ENCODE data around the gene CNOT1. TPM values are rescaled to one million over a fixed set of nuclear protein-coding genes. Genes with fewer than 3 reads are reported as not detected.

The CNOT1 gene
- total and polyA plus RNA-seq, 10 of the 15 experiments (the other 5 are each of a cell fraction or from before 2014, with no cell fraction given), result 101 to 246 (median 175) TPM

- no peak overlapping the region for H3K27ac ChIP-seq (ENCODE audit: control insufficient read depth, insufficient read depth)
- SMC1A ChIA-PET (ENCODE audit: uncharacterized antibody, unreplicated experiment), result interaction anchor here (0.8 to 1.2 kb wide), 3 partner anchors 9 to 25 kb away, joined by 3 to 4 read pairs (median 3); no protein-coding TSS in a partner anchor
- TF ChIP-seq PAX8 (IDR thresholded peaks at IDR 0.05) (no peak), ETV6 (conservative IDR thresholded peaks at IDR 0.05 in 1 of 2, IDR thresholded peaks at IDR 0.05 in 1 of 2; ENCODE audit: borderline replicate concordance in 1 of 2, low read depth in 1 of 2) (no peak), TARDBP (IDR thresholded peaks at IDR 0.05; ENCODE audit: borderline replicate concordance) (no peak), RB1 (IDR thresholded peaks at IDR 0.05; ENCODE audit: borderline replicate concordance) (no peak)
- H3K36me3 ChIP-seq (ENCODE audit: control insufficient read depth in 2 of 2, insufficient read depth in 2 of 2, low read length in 1 of 2), result no peaks in the 10 kb centered on the region
- no peaks in the 10 kb centered on the region for H3K79me2 ChIP-seq (ENCODE audit: control insufficient read depth, insufficient read depth, low read length)
- no peak overlapping the region for H2AFZ ChIP-seq (ENCODE audit: control insufficient read depth, low read depth, low read length)
- H3K4me1 ChIP-seq (ENCODE audit: control insufficient read depth, insufficient read depth, low read length), result no peaks in the 10 kb centered on the region
- H3K9me3 ChIP-seq (replicated peaks; ENCODE audit: control insufficient read depth, insufficient read depth, low read length), result no peaks in the 10 kb centered on the region
- no peaks in the 10 kb centered on the region for H4K20me1 ChIP-seq (ENCODE audit: control insufficient read depth, insufficient read depth)
- 72% methylated on average over 4 of the region's 4 CpGs for WGBS (ENCODE audit: insufficient coverage, insufficient replicate concordance, low lambda C conversion rate, missing lambda C conversion rate)
- H3K4me2 ChIP-seq (ENCODE audit: control insufficient read depth, insufficient read depth), result no peak overlapping the region
- ATAC-seq (no peak), FAIRE-seq (no peak), DNase-seq (ENCODE audit: low read depth, low spot score) (no peak)
- H3K27me3 ChIP-seq (replicated peaks in 1 of 2; ENCODE audit: control insufficient read depth in 2 of 2, insufficient read depth in 2 of 2, low read length in 1 of 2), result no peaks in the 10 kb centered on the region; a peak in 1 of 4 replicates
- no peak overlapping the region for H3K9ac ChIP-seq (ENCODE audit: control insufficient read depth, insufficient read depth, low read length)
- intact Hi-C loops (cut with micrococcal nuclease; ENCODE audit: unreplicated experiment), result no loop called here
- H3K4me3 ChIP-seq, result no peak overlapping the region
- RAD21 ChIA-PET (ENCODE audit: unreplicated experiment), result interaction anchor here (0.8 kb wide), 1 partner anchor 25 kb away, joined by 3 read pairs; no protein-coding TSS in a partner anchor
- CTCF ChIA-PET, result no interaction called here
- POLR2A ChIA-PET, result no interaction called here
- in situ Hi-C loops (cut with MboI), result loop anchor here (10.0 kb wide), 1 partner anchor 242 kb away; the partner anchor contains the start of gene GINS3
- BruUV-seq (replicated peaks), result no TSS peak
These were observed 6.8 kb upstream of the CNOT1 start for GRCh38 chr16:58636466-58636865.

GRCh38 chr16:58635502-58635901 lies 5.9 kb upstream of the CNOT1 start:
- Histone ChIP-seq H3K9ac (ENCODE audit: control insufficient read depth, insufficient read depth, low read length) (no peak overlapping the region), H4K20me1 (ENCODE audit: control insufficient read depth, insufficient read depth) (no peaks in the 10 kb centered on the region), H3K4me1 (ENCODE audit: control insufficient read depth, insufficient read depth, low read length) (no peaks in the 10 kb centered on the region; the same call in 1 of the 2 replicates), H3K4me2 (ENCODE audit: control insufficient read depth, insufficient read depth) (no peak overlapping the region), H3K79me2 (ENCODE audit: control insufficient read depth, insufficient read depth, low read length) (no peaks in the 10 kb centered on the region), H3K9me3 (replicated peaks; ENCODE audit: control insufficient read depth, insufficient read depth, low read length) (no peaks in the 10 kb centered on the region), H2AFZ (ENCODE audit: control insufficient read depth, low read depth, low read length) (no peak overlapping the region), H3K27me3 (replicated peaks in 1 of 2; ENCODE audit: control insufficient read depth in 2 of 2, insufficient read depth in 2 of 2, low read length in 1 of 2) (no peaks in the 10 kb centered on the region; a peak in 1 of 4 replicates), H3K4me3 (no peak overlapping the region), H3K27ac (ENCODE audit: control insufficient read depth, insufficient read depth) (no peak overlapping the region), H3K36me3 (ENCODE audit: control insufficient read depth in 2 of 2, insufficient read depth in 2 of 2, low read length in 1 of 2) (no peaks in the 10 kb centered on the region)
- BruUV-seq (replicated peaks), result no TSS peak
- in situ Hi-C loops (cut with MboI) (loop anchor here (10.0 kb wide), 1 partner anchor 241 kb away; the partner anchor contains the start of gene GINS3), intact Hi-C loops (cut with micrococcal nuclease; ENCODE audit: unreplicated experiment) (no loop called here)
- DNase-seq (ENCODE audit: low read depth, low spot score) (no peak), FAIRE-seq (no peak), ATAC-seq (no peak)
- TF ChIP-seq NR2F1 (conservative IDR thresholded peaks at IDR 0.05) (0 out of 2 replicates have a peak, but pooled peaks have one; percentile 19), CBX3 (IDR thresholded peaks at IDR 0.05; ENCODE audit: borderline replicate concordance, low read depth) (no peak), WRNIP1 (IDR thresholded peaks at IDR 0.05; ENCODE audit: borderline replicate concordance, low read depth, low read length) (no peak)
- CTCF ChIA-PET, result interaction anchor here (1.3 kb wide), 1 partner anchor 26 kb away, joined by 4 read pairs; no protein-coding TSS in a partner anchor
- SMC1A ChIA-PET (ENCODE audit: uncharacterized antibody, unreplicated experiment), result interaction anchor here (1.2 kb wide), 1 partner anchor 10 kb away, joined by 3 read pairs; no protein-coding TSS in a partner anchor
- POLR2A ChIA-PET, result no interaction called here
- RAD21 ChIA-PET (ENCODE audit: unreplicated experiment), result no interaction called here
- WGBS (ENCODE audit: insufficient coverage, insufficient replicate concordance, low lambda C conversion rate, missing lambda C conversion rate), result 34% methylated on average over 4 of the region's 4 CpGs
